Right atrium auricular region (tissue), 2 donors: ENCODE results near the gene WDR5. TPM values are rescaled to one million over a fixed set of nuclear protein-coding genes. Genes with fewer than 3 reads are reported as not detected.

Experiments used
- DNase-seq: peaks from one replicate; pipeline ENCODE4 v3.0.0-alpha.2; 2019; ENCODE audit warnings: low spot score
- H3K27ac ChIP-seq, 2 donors: fragments of 200-600 bp; sonication (generic); 1 replicate in 1 of 2; 2 replicates in 1 of 2; pipeline ENCODE4 v1.5.1; 2016 to 2019
- H3K27me3 ChIP-seq, 2 donors: fragments of 200-600 bp; sonication (generic); one replicate each; pipeline versions ENCODE4 v1.5.1 to v1.6.0; 2017 to 2019
- H3K36me3 ChIP-seq: fragments of 200-600 bp; sonication (generic); one replicate; pipeline ENCODE4 v1.5.1; 2016
- H3K4me1 ChIP-seq, 2 donors: fragments of 200-600 bp; sonication (generic); one replicate each; pipeline versions ENCODE4 v1.5.1 to v1.6.0; 2017 to 2019
- H3K4me3 ChIP-seq, 2 donors: fragments of 200-600 bp; sonication (generic); 1 replicate in 1 of 2; 2 replicates in 1 of 2; pipeline ENCODE4 v1.5.1; 2017 to 2019; ENCODE audit warnings: mild to moderate bottlenecking in 1 of 2, moderate library complexity in 1 of 2
- H3K9me3 ChIP-seq, 2 donors: fragments of 200-600 bp; sonication (generic); one replicate each; pipeline ENCODE4 v1.5.1; 2019
- CTCF ChIP-seq, 2 donors: fragments of 200-600 bp; sonication (generic); IDR thresholded peaks; one replicate each; pipeline ENCODE4 v1.5.1; 2019; ENCODE audit warnings: antibody characterized with exemption in 2 of 2
- total RNA-seq, 2 donors: library from RNA; depleted of rRNA; stranded (reverse); fragments of >200 nt; gene quantifications; one replicate each; pipeline ENCODE4 v1.1.0, GENCODE V29; 2016

WDR5 gene
- total RNA-seq, 2 donors from 2014 or later, result 14.1 to 17.5 TPM

- no peak for TF ChIP-seq CTCF (IDR thresholded peaks at IDR 0.05)
- no peaks in the 10 kb centered on the region for H3K27me3 ChIP-seq
- no peak for DNase-seq
Observed at GRCh38 chr9:134182554-134183085, 46.7 kb downstream of the WDR5 start.

DNA sequence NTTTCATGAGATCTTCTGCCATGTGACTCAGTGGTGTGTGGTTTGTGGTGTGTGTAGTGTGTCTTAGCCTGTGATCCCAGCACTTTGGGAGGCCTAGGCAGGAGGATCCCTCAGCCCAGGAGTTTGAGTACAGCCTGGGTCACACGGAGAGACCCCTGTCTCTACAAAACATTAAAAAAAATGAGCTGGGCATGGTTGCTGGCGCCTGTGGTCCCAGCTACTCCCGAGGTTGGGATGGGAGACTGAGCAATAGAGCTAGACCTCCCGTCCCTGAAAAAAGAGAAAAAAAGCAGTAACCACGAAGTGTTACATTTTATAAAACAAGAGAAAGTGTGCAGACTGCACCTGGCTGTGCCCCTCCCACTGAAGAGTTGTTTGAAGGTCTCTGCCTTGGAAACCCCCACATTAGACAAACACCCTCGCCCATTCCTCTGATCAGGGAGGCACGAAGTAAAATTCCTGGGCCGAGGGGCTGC lies 49.7 kb downstream of the WDR5 start:
- H3K36me3 ChIP-seq, result no peaks in the 10 kb centered on the region
- H3K9me3 ChIP-seq, result no peaks in the 10 kb centered on the region
- H3K27ac ChIP-seq, result no peak overlapping the region
- no peaks in the 10 kb centered on the region for H3K27me3 ChIP-seq
- peaks cover 0 to 7% of the 10 kb centered on the region in 2 donors for H3K4me1 ChIP-seq
- no peak for TF ChIP-seq CTCF (IDR thresholded peaks at IDR 0.05)
- no peak overlapping the region for H3K4me3 ChIP-seq
- no peak for DNase-seq

More at GRCh38 chr9:134182554-134183085, 46.7 kb downstream of the WDR5 start:
- Histone ChIP-seq H3K27ac (no peak overlapping the region), H3K4me3 (no peak overlapping the region), H3K4me1 (peaks cover 0 to 15% of the 10 kb centered on the region in 2 donors), H3K36me3 (no peaks in the 10 kb centered on the region), H3K9me3 (no peaks in the 10 kb centered on the region)

DNA sequence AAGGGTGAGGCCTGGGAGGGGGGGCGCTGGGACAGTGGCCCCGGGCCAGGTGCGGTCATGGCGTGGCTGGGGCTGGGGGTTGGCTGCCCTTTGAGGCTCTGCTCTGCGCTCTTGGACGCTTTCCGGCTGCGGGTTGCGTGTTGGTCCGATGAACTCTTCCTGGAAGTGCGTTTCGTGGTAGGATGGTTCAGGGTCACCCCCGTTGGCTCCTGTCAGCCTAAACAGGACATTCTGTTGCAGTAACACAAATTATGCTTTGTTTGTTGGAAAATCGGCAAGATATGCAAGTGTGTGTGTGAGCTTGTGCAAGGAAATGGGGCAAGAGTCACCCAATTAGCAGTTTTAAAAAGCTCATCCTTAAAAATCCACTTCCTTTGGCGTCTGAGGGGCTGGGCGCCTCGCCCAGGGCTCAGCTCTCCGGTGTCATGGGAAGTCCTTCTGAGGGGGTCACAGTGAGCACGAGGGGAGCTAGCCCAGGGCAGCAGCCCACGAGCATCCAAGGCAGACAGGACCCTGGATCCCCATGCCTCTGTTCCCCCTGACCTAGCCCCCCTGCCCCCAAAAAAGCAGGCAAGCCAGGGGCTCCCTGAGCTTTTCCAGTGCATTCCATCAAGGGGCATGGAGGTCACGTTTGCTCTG lies 50.7 kb downstream of the WDR5 start:
- no peak overlapping the region for H3K27ac ChIP-seq
- no peaks in the 10 kb centered on the region for H3K36me3 ChIP-seq
- no peak for DNase-seq
- peaks cover 0 to 7% of the 10 kb centered on the region in 2 donors for H3K4me1 ChIP-seq
- TF ChIP-seq CTCF (IDR thresholded peaks at IDR 0.05), result no peak
- H3K27me3 ChIP-seq, result no peaks in the 10 kb centered on the region
- no peaks in the 10 kb centered on the region for H3K9me3 ChIP-seq
- H3K4me3 ChIP-seq, result no peak overlapping the region

DNA sequence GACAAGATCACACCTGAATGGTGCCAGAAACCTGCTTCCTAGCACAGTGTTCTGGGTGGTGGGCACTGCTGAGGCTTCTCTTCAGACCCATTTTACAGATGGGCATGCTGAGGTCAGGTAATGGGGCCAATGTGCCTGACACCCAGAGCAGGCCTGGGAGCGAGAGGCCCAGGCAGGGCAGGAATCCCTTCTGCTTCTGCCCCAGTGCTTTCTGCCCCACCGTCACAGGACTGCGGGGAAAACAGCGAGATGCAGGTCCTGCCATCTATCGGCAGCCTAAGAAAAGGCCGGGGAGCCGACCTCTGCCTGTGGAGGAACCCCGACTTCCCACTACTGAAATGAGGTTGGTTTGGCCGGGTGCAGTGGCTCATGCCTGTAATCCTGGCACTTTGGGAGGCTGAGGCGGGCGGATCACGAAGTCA lies 51.2 kb downstream of the WDR5 start:
- Histone ChIP-seq H3K36me3 (no peaks in the 10 kb centered on the region), H3K9me3 (no peaks in the 10 kb centered on the region), H3K27ac (no peak overlapping the region), H3K4me1 (peaks cover 0 to 7% of the 10 kb centered on the region in 2 donors), H3K4me3 (no peak overlapping the region), H3K27me3 (no peaks in the 10 kb centered on the region)
- no peak for TF ChIP-seq CTCF (IDR thresholded peaks at IDR 0.05)
- DNase-seq, result no peak

GRCh38 chr9:134187891-134188385 lies 52.1 kb downstream of the WDR5 start:
- H3K4me1 ChIP-seq, result peaks cover 0 to 7% of the 10 kb centered on the region in 2 donors
- H3K4me3 ChIP-seq, result no peak overlapping the region
- no peaks in the 10 kb centered on the region for H3K27me3 ChIP-seq
- H3K27ac ChIP-seq, result no peak overlapping the region
- TF ChIP-seq CTCF (IDR thresholded peaks at IDR 0.05), result no peak
- DNase-seq, result no peak
- H3K36me3 ChIP-seq, result no peaks in the 10 kb centered on the region
- H3K9me3 ChIP-seq, result no peaks in the 10 kb centered on the region
